ENCODE data around the gene IVL. TPM values are rescaled to one million over a fixed set of nuclear protein-coding genes. Genes with fewer than 3 reads are reported as not detected.

The IVL gene
- total and polyA plus RNA-seq, 2 donors (not counting 3 experiments of a cell fraction or from before 2014, with no cell fraction given): not detected

- H3K4me3 ChIP-seq (replicated peaks in 1 of 3; ENCODE audit: insufficient read depth in 1 of 3, low read depth in 1 of 3, low read length in 3 of 3): no peak within 1 kb of the TSS
- FAIRE-seq (no peak), DNase-seq (ENCODE audit: low read depth, low spot score) (no peak)
- no peaks in the 10 kb centered on the region for H4K20me1 ChIP-seq (replicated peaks; ENCODE audit: control insufficient read depth, extremely low read depth, insufficient read depth, low read length)
- no peaks in the 10 kb centered on the region for H3K9me1 ChIP-seq (replicated peaks; ENCODE audit: control insufficient read depth, extremely low read depth, insufficient read depth, low read length)
- H3K4me1 ChIP-seq (ENCODE audit: control insufficient read depth, extremely low read depth, insufficient read depth, low read length): no peaks in the 10 kb centered on the region
- intact Hi-C loops (cut with micrococcal nuclease) (no loop called here), dilution Hi-C loops (cut with MboI; ENCODE audit: extremely low pct_ligation_motif_present, low sequenced_read_pairs) (no loop called here)
- ChIA-PET POLR2A (no interaction called here), CTCF (interaction anchor here (0.6 to 1.5 kb wide), 3 partner anchors 12 to 343 kb away, joined by 4 to 6 read pairs (median 4); no protein-coding TSS in a partner anchor)
- H3K27me3 ChIP-seq (ENCODE audit: control insufficient read depth in 2 of 2, insufficient read depth in 2 of 2, low read length in 2 of 2): no peaks in the 10 kb centered on the region
- H3K9me3 ChIP-seq (replicated peaks; ENCODE audit: control insufficient read depth, insufficient read depth, low read length): no peaks in the 10 kb centered on the region
- BruUV-seq (replicated peaks): no TSS peak
- TF ChIP-seq CTCF (IDR thresholded peaks at IDR 0.05; ENCODE audit: extremely low read depth in 1 of 2, insufficient read depth in 1 of 2, low read depth in 1 of 2, low read length in 2 of 2) (peak in 1 of 2 donors; percentile 8), EZH2 (IDR thresholded peaks at IDR 0.05; ENCODE audit: borderline replicate concordance, low read depth, low read length, severe bottlenecking) (no peak), POLR2A (IDR thresholded peaks at IDR 0.05; ENCODE audit: low read depth, low read length) (no peak), MAX (IDR thresholded peaks at IDR 0.05; ENCODE audit: insufficient read depth, insufficient read length) (no peak), GATA2 (IDR thresholded peaks at IDR 0.05; ENCODE audit: insufficient read depth, insufficient read length, low read depth, low read length) (no peak), MYC (IDR thresholded peaks at IDR 0.05; ENCODE audit: low read depth, low read length) (no peak)
- H2AFZ ChIP-seq (ENCODE audit: low read depth, low read length): no peak within 1 kb of the TSS
- no peak within 1 kb of the TSS for H3K9ac ChIP-seq (replicated peaks; ENCODE audit: extremely low read depth, insufficient read depth, low read length)
- H3K27ac ChIP-seq (ENCODE audit: insufficient read depth, low read depth, low read length): no peak within 1 kb of the TSS
- no peaks in the 10 kb centered on the region for H3K79me2 ChIP-seq (ENCODE audit: control insufficient read depth, insufficient read depth, low read length)
- no peak within 1 kb of the TSS for H3K4me2 ChIP-seq (ENCODE audit: insufficient read depth, low read length)
- no peaks in the 10 kb centered on the region for H3K36me3 ChIP-seq (ENCODE audit: control insufficient read depth in 2 of 2, extremely low read depth in 1 of 2, insufficient read depth in 2 of 2, low read length in 2 of 2)
Observed at GRCh38 chr1:152878042-152878441, 30.3 kb upstream of the IVL start, which contains the start of gene SMCP. TSS of gene SMCP (plus strand) at chr1:152878322. CDS start at chr1:152884423, 6,101 bp downstream.

Data from endothelial cell of umbilical vein (primary cell).